Lung (tissue), 12 donors: Measurements from ENCODE around the gene ZBTB34. TPM values are rescaled to one million over a fixed set of nuclear protein-coding genes. Genes with fewer than 3 reads are reported as not detected.

Source experiments
- ATAC-seq: fragments of 200-7000 bp; cut with Tn5 transposase; one replicate; pipeline ENCODE4 v1.9.1; 2020; ENCODE audit warnings: moderate number of reproducible peaks; ENCODE audit not compliant: insufficient read depth, low FRiP score
- DNase-seq, 3 donors: peaks; one replicate each; pipeline ENCODE4 v3.0.0-alpha.2; 2013 to 2017
- H3K27ac ChIP-seq, 2 donors: one replicate each; pipeline ENCODE4 v1.5.1; 2013; ENCODE audit warnings: mild to moderate bottlenecking in 2 of 2, moderate library complexity in 2 of 2, control low read depth in 1 of 2, inconsistent platforms in 1 of 2, low read depth in 1 of 2, low read length in 1 of 2
- H3K27me3 ChIP-seq, 3 donors: one replicate each; pipeline ENCODE4 v1.5.1; 2013; ENCODE audit warnings: low read length in 2 of 3; ENCODE audit not compliant: control insufficient read depth in 3 of 3, insufficient read depth in 3 of 3
- H3K36me3 ChIP-seq, 4 donors: one replicate each; pipeline ENCODE4 v1.5.1; 2013; ENCODE audit warnings: low read length in 4 of 4, mild to moderate bottlenecking in 1 of 4, moderate library complexity in 1 of 4; ENCODE audit not compliant: control insufficient read depth in 4 of 4, insufficient read depth in 4 of 4
- H3K4me1 ChIP-seq, 5 donors: one replicate each; pipeline ENCODE4 v1.5.1; 2013; ENCODE audit warnings: low read length in 5 of 5, mild to moderate bottlenecking in 2 of 5, moderate library complexity in 1 of 5; ENCODE audit not compliant: control insufficient read depth in 5 of 5, insufficient read depth in 5 of 5
- H3K4me3 ChIP-seq: one replicate; pipeline ENCODE4 v1.5.1; 2013; ENCODE audit warnings: mild to moderate bottlenecking, control low read depth, moderate library complexity
- H3K9ac ChIP-seq, 2 donors: one replicate each; pipeline ENCODE4 v1.5.1; 2013; ENCODE audit warnings: low read length in 2 of 2, control low read depth in 1 of 2; ENCODE audit not compliant: insufficient read depth in 1 of 2
- H3K9me3 ChIP-seq, 4 donors: one replicate each; pipeline ENCODE4 v1.5.1; 2013; ENCODE audit warnings: low read length in 3 of 4, mild to moderate bottlenecking in 1 of 4, moderate library complexity in 1 of 4; ENCODE audit not compliant: control insufficient read depth in 4 of 4, insufficient read depth in 3 of 4
- WGBS, 2 donors: extraction: QIAGEN DNeasy Blood & Tissue Kit; methylation state at CpG; one replicate each; pipeline ENCODE4 v1.1.7; 2013; 5-methylcytosine and 5-hydroxymethylcytosine counted together
- polyA plus RNA-seq, 2 donors: library from polyadenylated mRNA; stranded (reverse); fragments of 200-250 nt; gene quantifications; one replicate each; pipeline ENCODE4 v1.2.1, GENCODE V29; 2013
- total RNA-seq, 2 donors: library from RNA; depleted of rRNA in 1 of 2; stranded (reverse); fragments of >200 nt in 1 of 2; gene quantifications; one replicate each; pipeline ENCODE4 v1.2.1, GENCODE V29; 2014 to 2021
- TF ChIP-seq, protein P1 (sequence below): IDR thresholded peaks from 2 replicates; pipeline ENCODE4 v1.5.1; 2012; ENCODE audit warnings: mild to moderate bottlenecking; ENCODE audit errors: control extremely low read depth, extremely low read depth
- donor health status: control.
- donor health status: control.
- donor health status: Bipolar disorder and iron deficiency.
- donor health status: healthy.
- donor health status: DM: yes; HTN: yes; CAD: no.

ZBTB34 gene
- total and polyA plus RNA-seq, 4 donors: 3.2 to 35.6 (median 7.7) TPM

DNA sequence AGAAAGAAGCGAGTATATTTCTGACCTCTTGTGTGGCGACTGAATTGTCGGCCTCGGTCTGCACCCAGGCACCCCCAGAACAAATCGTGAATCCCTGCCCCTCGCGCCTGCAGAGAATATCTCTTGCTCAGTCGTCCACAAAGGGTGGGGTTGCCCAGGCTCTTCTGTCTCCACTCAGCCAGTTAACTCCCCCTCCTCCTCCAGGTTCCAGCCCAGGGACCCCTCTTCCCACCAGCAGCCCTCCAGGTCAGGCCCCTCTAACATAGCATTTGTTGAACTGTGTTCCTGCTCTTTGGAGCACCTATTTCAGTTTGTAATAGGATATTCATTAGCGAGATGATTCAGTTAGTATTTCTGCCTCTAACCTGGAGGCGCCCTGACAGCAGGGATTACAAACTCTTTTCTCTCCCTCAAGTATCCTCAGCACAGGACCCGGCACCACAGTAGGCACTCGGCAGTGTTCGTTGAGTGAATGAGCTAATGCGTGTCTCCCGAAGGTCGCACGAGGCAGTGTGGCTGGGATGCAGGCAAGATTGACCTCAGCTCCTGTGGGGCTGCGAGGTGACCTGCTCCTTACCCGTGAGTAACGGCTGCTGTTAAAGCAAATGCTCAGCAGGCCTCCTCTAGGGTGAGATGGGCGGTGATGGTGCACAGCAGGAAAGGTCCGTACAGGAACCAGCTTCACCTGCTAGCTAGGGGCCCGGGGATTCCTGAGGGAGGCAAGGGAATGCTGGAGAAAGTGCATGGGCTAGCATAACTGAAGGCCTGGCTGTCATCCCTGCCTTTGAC, 25.8 kb downstream of the ZBTB34 start:
- Histone ChIP-seq H3K9me3 (no peaks in the 10 kb centered on the region), H3K4me3 (no peak overlapping the region), H3K27ac (no peak overlapping the region), H3K4me1 (peaks cover 0 to 12% (median 4%) of the 10 kb centered on the region in 5 donors), H3K27me3 (no peaks in the 10 kb centered on the region), H3K9ac (no peak overlapping the region), H3K36me3 (peaks cover 0 to 10% (median 3%) of the 10 kb centered on the region in 4 donors)
- ATAC-seq: no peak
- DNase-seq: no peak
- WGBS, 2 donors: 79 to 83% methylated on average over 23 of the region's 23 CpGs
- TF ChIP-seq, protein P1, sequence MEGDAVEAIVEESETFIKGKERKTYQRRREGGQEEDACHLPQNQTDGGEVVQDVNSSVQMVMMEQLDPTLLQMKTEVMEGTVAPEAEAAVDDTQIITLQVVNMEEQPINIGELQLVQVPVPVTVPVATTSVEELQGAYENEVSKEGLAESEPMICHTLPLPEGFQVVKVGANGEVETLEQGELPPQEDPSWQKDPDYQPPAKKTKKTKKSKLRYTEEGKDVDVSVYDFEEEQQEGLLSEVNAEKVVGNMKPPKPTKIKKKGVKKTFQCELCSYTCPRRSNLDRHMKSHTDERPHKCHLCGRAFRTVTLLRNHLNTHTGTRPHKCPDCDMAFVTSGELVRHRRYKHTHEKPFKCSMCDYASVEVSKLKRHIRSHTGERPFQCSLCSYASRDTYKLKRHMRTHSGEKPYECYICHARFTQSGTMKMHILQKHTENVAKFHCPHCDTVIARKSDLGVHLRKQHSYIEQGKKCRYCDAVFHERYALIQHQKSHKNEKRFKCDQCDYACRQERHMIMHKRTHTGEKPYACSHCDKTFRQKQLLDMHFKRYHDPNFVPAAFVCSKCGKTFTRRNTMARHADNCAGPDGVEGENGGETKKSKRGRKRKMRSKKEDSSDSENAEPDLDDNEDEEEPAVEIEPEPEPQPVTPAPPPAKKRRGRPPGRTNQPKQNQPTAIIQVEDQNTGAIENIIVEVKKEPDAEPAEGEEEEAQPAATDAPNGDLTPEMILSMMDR: no peak

DNA sequence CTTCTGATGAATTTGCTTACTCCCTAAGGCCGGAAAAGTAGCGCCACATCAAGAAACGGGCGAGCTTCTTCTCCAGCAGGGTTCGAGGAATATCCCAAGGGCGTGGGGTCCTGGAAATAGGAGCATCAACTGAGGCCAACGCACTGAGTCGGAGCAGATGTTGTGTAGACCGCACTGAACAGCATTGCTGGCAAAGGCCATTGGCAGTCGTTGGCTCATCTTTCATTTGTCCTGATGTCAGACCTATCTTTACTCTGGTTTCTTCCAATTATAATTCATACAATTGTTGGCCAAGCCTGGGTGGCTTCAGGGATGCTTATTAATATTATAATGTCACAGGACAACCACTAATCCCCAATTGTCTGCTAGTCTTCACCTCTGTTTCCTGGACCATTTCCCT, 26.5 kb downstream of the ZBTB34 start:
- Histone ChIP-seq H3K27ac (no peak overlapping the region), H3K9ac (no peak overlapping the region), H3K9me3 (no peaks in the 10 kb centered on the region), H3K4me3 (no peak overlapping the region), H3K4me1 (peaks cover 0 to 12% (median 4%) of the 10 kb centered on the region in 5 donors), H3K27me3 (no peaks in the 10 kb centered on the region), H3K36me3 (peaks cover 0 to 4% (median 3%) of the 10 kb centered on the region in 4 donors)
- ATAC-seq (no peak), DNase-seq (no peak)
- 86 to 96% methylated on average over 10 of the region's 10 CpGs for WGBS, 2 donors
- TF ChIP-seq, protein P1: no peak

DNA sequence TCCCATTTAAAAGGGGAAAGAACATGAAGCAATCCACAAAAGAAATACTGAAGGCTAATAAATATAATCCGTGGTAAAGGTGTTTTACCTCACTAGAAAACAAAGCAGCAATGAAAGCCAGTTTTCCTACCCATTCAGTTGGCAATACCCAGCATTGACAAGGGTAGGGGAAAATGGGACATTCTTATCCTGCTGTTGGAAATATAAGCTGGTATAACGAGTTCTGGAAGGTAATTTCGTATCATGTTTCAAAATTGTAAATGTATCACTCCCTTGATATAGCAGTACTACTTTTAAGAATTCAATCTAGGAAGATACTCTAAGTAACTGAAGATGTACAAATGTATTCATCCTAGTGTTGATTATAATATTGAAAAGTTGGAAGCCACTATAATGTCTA, 31.2 kb downstream of the ZBTB34 start:
- DNase-seq: no peak
- Histone ChIP-seq H3K27me3 (no peaks in the 10 kb centered on the region), H3K9me3 (no peaks in the 10 kb centered on the region), H3K4me1 (peaks cover 0 to 2% (median 0%) of the 10 kb centered on the region in 5 donors), H3K36me3 (no peaks in the 10 kb centered on the region), H3K9ac (no peak overlapping the region), H3K4me3 (no peak overlapping the region), H3K27ac (no peak overlapping the region)
- TF ChIP-seq, protein P1: no peak
- ATAC-seq: no peak
- 80 to 87% methylated on average over 3 of the region's 3 CpGs for WGBS, 2 donors
